ENCODE data around the gene ENOX2.

GRCh38 chrX:130704053-130705038 lies 198.7 kb downstream of the ENOX2 start:
- TF ChIP-seq CTCF (IDR thresholded peaks at IDR 0.05): no peak
- TF ChIP-seq EP300 (IDR thresholded peaks at IDR 0.05): no peak

All from tibial nerve (tissue), 4 donors.